T-helper 17 cell (primary cell): ENCODE measurements around the gene FBXL7. TPM values are rescaled to one million over a fixed set of nuclear protein-coding genes. Genes with fewer than 3 reads are reported as not detected.

Experiments used
- ATAC-seq: fragments of 150-1000 bp; cut with Tn5 transposase; 2 replicates; pipeline ENCODE4 v1.10.0; 2021; ENCODE audit warnings: mild to moderate bottlenecking, moderate library complexity
- DNase-seq, 3 donors: peaks; one replicate each; pipeline versions ENCODE4 v3.0.0 to v3.0.0-alpha.2; 2020 to 2021
- H3K9me3 ChIP-seq: one replicate; pipeline ENCODE4 v1.7.0; 2013; ENCODE audit warnings: low read length, mild to moderate bottlenecking; ENCODE audit not compliant: control insufficient read depth, poor library complexity, severe bottlenecking
- H3K27ac Mint-ChIP-seq: one replicate; pipeline ENCODE4 v1.8.0; 2022; ENCODE audit warnings: mild to moderate bottlenecking, moderate library complexity, mixed read lengths
- H3K27me3 Mint-ChIP-seq: one replicate; pipeline ENCODE4 v1.8.0; 2022; ENCODE audit warnings: mixed read lengths
- H3K36me3 Mint-ChIP-seq: one replicate; pipeline ENCODE4 v1.8.0; 2022; ENCODE audit warnings: low read depth, mixed read lengths
- H3K4me1 Mint-ChIP-seq: one replicate; pipeline ENCODE4 v1.8.0; 2022; ENCODE audit warnings: mild to moderate bottlenecking, mixed read lengths
- H3K4me3 Mint-ChIP-seq: one replicate; pipeline ENCODE4 v1.8.0; 2022; ENCODE audit warnings: mild to moderate bottlenecking, moderate library complexity, mixed read lengths
- total RNA-seq, 4 donors: library from RNA in 2 of 4; stranded (reverse) in 2 of 4; gene quantifications; one replicate each; pipeline ENCODE4 v1.2.3 and lab custom pipeline; 2022 to 2026

Gene FBXL7
- total RNA-seq, 2 donors from 2014 or later, result not detected

- Mint-ChIP-seq H3K27me3 (no peaks in the 10 kb centered on the region), H3K4me1 (no peaks in the 10 kb centered on the region), H3K36me3 (no peaks in the 10 kb centered on the region), H3K27ac (no peak overlapping the region), H3K4me3 (no peak overlapping the region)
- H3K9me3 ChIP-seq, result no peaks in the 10 kb centered on the region
- ATAC-seq (no peak), DNase-seq (no peak)
These were observed 459.6 kb downstream of the FBXL7 start for GRCh38 chr5:15959370-15960164.

GRCh38 chr5:15966066-15966640 lies 466.2 kb downstream of the FBXL7 start:
- Mint-ChIP-seq H3K4me3 (no peak overlapping the region), H3K4me1 (no peaks in the 10 kb centered on the region), H3K27me3 (no peaks in the 10 kb centered on the region), H3K36me3 (no peaks in the 10 kb centered on the region), H3K27ac (no peak overlapping the region)
- ATAC-seq (no peak), DNase-seq (no peak)
- no peaks in the 10 kb centered on the region for H3K9me3 ChIP-seq

- Mint-ChIP-seq H3K4me3 (no peak overlapping the region), H3K4me1 (no peaks in the 10 kb centered on the region), H3K27ac (no peak overlapping the region), H3K36me3 (no peaks in the 10 kb centered on the region), H3K27me3 (no peaks in the 10 kb centered on the region)
- no peaks in the 10 kb centered on the region for H3K9me3 ChIP-seq
- ATAC-seq, result no peak
- DNase-seq, result no peak
These were observed 466.7 kb downstream of the FBXL7 start for GRCh38 chr5:15966651-15967050.

- H3K4me1 Mint-ChIP-seq, result no peaks in the 10 kb centered on the region
- H3K4me3 Mint-ChIP-seq, result no peak overlapping the region
- no peak overlapping the region for H3K27ac Mint-ChIP-seq
- DNase-seq (no peak), ATAC-seq (no peak)
- no peaks in the 10 kb centered on the region for H3K27me3 Mint-ChIP-seq
- no peaks in the 10 kb centered on the region for H3K9me3 ChIP-seq
- H3K36me3 Mint-ChIP-seq, result no peaks in the 10 kb centered on the region
These were observed 469.0 kb downstream of the FBXL7 start for GRCh38 chr5:15968993-15969392.

- no peaks in the 10 kb centered on the region for H3K27me3 Mint-ChIP-seq
- no peak for ATAC-seq
These were observed 477.9 kb downstream of the FBXL7 start for GRCh38 chr5:15977851-15978250.

GRCh38 chr5:15980835-15981234 lies 480.9 kb downstream of the FBXL7 start:
- no peaks in the 10 kb centered on the region for H3K9me3 ChIP-seq
- no peaks in the 10 kb centered on the region for H3K27me3 Mint-ChIP-seq
- DNase-seq (no peak), ATAC-seq (no peak)
- H3K27ac Mint-ChIP-seq, result no peak overlapping the region
- no peak overlapping the region for H3K4me3 Mint-ChIP-seq
- no peaks in the 10 kb centered on the region for H3K36me3 Mint-ChIP-seq
- no peaks in the 10 kb centered on the region for H3K4me1 Mint-ChIP-seq

More at GRCh38 chr5:15977851-15978250, 477.9 kb downstream of the FBXL7 start:
- DNase-seq, result no peak
- Mint-ChIP-seq H3K36me3 (no peaks in the 10 kb centered on the region), H3K27ac (no peak overlapping the region), H3K4me1 (no peaks in the 10 kb centered on the region), H3K4me3 (no peak overlapping the region)
- H3K9me3 ChIP-seq, result no peaks in the 10 kb centered on the region

GRCh38 chr5:15983392-15983791 lies 483.4 kb downstream of the FBXL7 start:
- DNase-seq, result no peak
- Mint-ChIP-seq H3K4me3 (no peak overlapping the region), H3K27ac (no peak overlapping the region), H3K27me3 (no peaks in the 10 kb centered on the region), H3K4me1 (no peaks in the 10 kb centered on the region), H3K36me3 (no peaks in the 10 kb centered on the region)
- no peak for ATAC-seq
- H3K9me3 ChIP-seq, result no peaks in the 10 kb centered on the region
